Astrocyte of the spinal cord (primary cell): Measurements from ENCODE around the gene PANX3.

Experiments
- DNase-seq: peaks from one replicate; pipeline ENCODE4 v3.0.0; 2011; ENCODE audit warnings: low read depth, low spot score
- H3K4me3 ChIP-seq: 2 replicates; pipeline ENCODE4 v1.5.1; 2011; ENCODE audit warnings: low read depth, mild to moderate bottlenecking, low read length, moderate library complexity
- CTCF ChIP-seq: IDR thresholded peaks from 2 replicates; pipeline ENCODE4 v1.5.1; 2012; ENCODE audit warnings: low read depth, mild to moderate bottlenecking, low read length, inconsistent platforms
- in situ Hi-C: cut with HindIII; loops from 2 replicates; pipeline ENCODE4 v1.10.0; 2017; ENCODE audit warnings: low sequenced_read_pairs

PANX3 gene

GRCh38 chr11:124582565-124582964 is 28.7 kb upstream of the PANX3 start:
- H3K4me3 ChIP-seq, result no peak overlapping the region
- no peak for TF ChIP-seq CTCF
- in situ Hi-C loops, result no loop called here
- no peak for DNase-seq

- in situ Hi-C loops, result no loop called here
- no peak for TF ChIP-seq CTCF
- no peak overlapping the region for H3K4me3 ChIP-seq
- no peak for DNase-seq
Measured at GRCh38 chr11:124583781-124584180, 27.4 kb upstream of the PANX3 start.

GRCh38 chr11:124584681-124585372 is 26.4 kb upstream of the PANX3 start:
- in situ Hi-C loops, result no loop called here
- TF ChIP-seq CTCF, result no peak
- DNase-seq, result no peak
- no peak overlapping the region for H3K4me3 ChIP-seq

GRCh38 chr11:124586238-124586860 is 24.9 kb upstream of the PANX3 start:
- peak; percentile 72 for DNase-seq
- in situ Hi-C loops, result no loop called here

GRCh38 chr11:124591430-124591829 is 19.8 kb upstream of the PANX3 start:
- H3K4me3 ChIP-seq, result no peak overlapping the region
- in situ Hi-C loops, result no loop called here
- no peak for TF ChIP-seq CTCF
- no peak for DNase-seq

More at GRCh38 chr11:124586238-124586860, 24.9 kb upstream of the PANX3 start:
- peak; percentile 71 for TF ChIP-seq CTCF
- H3K4me3 ChIP-seq, result no peak overlapping the region

- no peak overlapping the region for H3K4me3 ChIP-seq
- in situ Hi-C loops, result no loop called here
- TF ChIP-seq CTCF, result no peak
- DNase-seq, result no peak
Measured at GRCh38 chr11:124592627-124593026, 18.6 kb upstream of the PANX3 start.
